ENCODE results near the gene FRMD1. TPM values are rescaled to one million over a fixed set of nuclear protein-coding genes. Genes with fewer than 3 reads are reported as not detected.

FRMD1 gene
- polyA plus RNA-seq, 1 experiment: not detected

DNA sequence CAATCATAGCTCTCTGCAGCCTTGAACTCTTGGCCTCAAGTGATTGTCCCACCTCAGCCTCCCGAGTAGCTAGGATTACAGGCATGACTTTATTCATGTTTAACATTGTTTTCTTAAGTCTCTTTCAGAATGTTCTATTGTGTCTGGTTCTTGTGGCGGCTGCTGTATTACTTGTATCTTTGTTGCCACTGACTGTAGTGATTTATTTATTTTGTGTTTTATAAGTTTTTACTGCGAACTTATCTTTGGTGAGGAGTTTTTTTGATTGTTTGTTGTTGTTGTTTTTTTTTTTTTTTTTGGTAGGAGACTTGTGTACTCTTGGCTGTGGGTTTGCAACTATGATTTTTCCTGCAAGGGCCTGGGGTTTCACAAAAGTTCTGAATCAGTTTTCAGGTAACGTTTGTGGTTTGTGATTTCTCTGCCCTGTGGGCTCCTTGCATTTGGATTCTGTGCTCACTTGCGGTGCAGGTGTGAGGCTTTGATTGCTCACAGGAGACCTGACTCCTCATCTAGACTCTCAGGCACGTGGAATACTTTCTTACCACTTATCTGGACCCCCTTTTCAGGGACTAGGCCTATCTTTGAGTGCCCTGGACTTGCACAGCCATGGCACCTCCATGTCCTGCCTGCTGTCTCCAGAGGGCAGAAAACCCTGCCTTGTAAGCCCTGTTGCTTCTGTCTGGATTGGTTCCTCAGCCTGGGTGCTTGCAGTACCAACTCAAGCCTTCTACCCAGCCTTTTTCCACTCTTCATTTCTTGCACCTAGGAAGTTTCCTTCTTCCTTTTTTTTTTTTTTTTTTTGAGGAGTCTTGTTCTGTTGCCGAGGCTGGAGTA, 56.3 kb downstream of the FRMD1 start:
- POLR2A ChIA-PET: no interaction called here
- CTCF ChIA-PET: no interaction called here
- peaks cover 15% of the 10 kb centered on the region for H3K9me3 ChIP-seq (ENCODE audit: control insufficient read depth, insufficient read depth, low read length)
- H3K4me3 ChIP-seq (ENCODE audit: low read depth, low read length): no peak overlapping the region
- TF ChIP-seq CTCF (IDR thresholded peaks at IDR 0.05; ENCODE audit: low read depth, low read length): no peak
- no peak for DNase-seq (ENCODE audit: low read depth, low spot score)
- no peak overlapping the region for H3K27ac ChIP-seq (ENCODE audit: low read depth, low read length)
- peaks cover 5% of the 10 kb centered on the region for H3K27me3 ChIP-seq (ENCODE audit: control insufficient read depth, insufficient read depth, low read length)

GRCh38 chr6:168021581-168021980, 57.4 kb downstream of the FRMD1 start:
- no peak for DNase-seq (ENCODE audit: low read depth, low spot score)
- Histone ChIP-seq H3K9me3 (ENCODE audit: control insufficient read depth, insufficient read depth, low read length) (peaks cover 16% of the 10 kb centered on the region), H3K4me3 (ENCODE audit: low read depth, low read length) (no peak overlapping the region), H3K27ac (ENCODE audit: low read depth, low read length) (peak overlapping the region; percentile 11), H3K27me3 (ENCODE audit: control insufficient read depth, insufficient read depth, low read length) (peaks cover 12% of the 10 kb centered on the region)
- CTCF ChIA-PET: no interaction called here
- POLR2A ChIA-PET: interaction anchor here (0.6 kb wide), 1 partner anchor 19 kb away, joined by 3 read pairs; no protein-coding TSS in a partner anchor
- TF ChIP-seq CTCF (IDR thresholded peaks at IDR 0.05; ENCODE audit: low read depth, low read length): no peak

- POLR2A ChIA-PET: no interaction called here
- Histone ChIP-seq H3K9me3 (ENCODE audit: control insufficient read depth, insufficient read depth, low read length) (peaks cover 24% of the 10 kb centered on the region), H3K27ac (ENCODE audit: low read depth, low read length) (no peak overlapping the region), H3K4me3 (ENCODE audit: low read depth, low read length) (no peak overlapping the region), H3K27me3 (ENCODE audit: control insufficient read depth, insufficient read depth, low read length) (peaks cover 19% of the 10 kb centered on the region)
- TF ChIP-seq CTCF (IDR thresholded peaks at IDR 0.05; ENCODE audit: low read depth, low read length): no peak
- DNase-seq (ENCODE audit: low read depth, low spot score): no peak
- CTCF ChIA-PET: interaction anchor here (1.4 kb wide), 1 partner anchor 12 kb away, joined by 7 read pairs; no protein-coding TSS in a partner anchor
Observed at GRCh38 chr6:168020242-168020641, 58.8 kb downstream of the FRMD1 start.

GRCh38 chr6:168018664-168019063, 60.3 kb downstream of the FRMD1 start:
- no peak overlapping the region for H3K27ac ChIP-seq (ENCODE audit: low read depth, low read length)
- no peak overlapping the region for H3K4me3 ChIP-seq (ENCODE audit: low read depth, low read length)
- DNase-seq (ENCODE audit: low read depth, low spot score): no peak
- H3K27me3 ChIP-seq (ENCODE audit: control insufficient read depth, insufficient read depth, low read length): peaks cover 21% of the 10 kb centered on the region
- CTCF ChIA-PET: no interaction called here
- TF ChIP-seq CTCF (IDR thresholded peaks at IDR 0.05; ENCODE audit: low read depth, low read length): no peak
- POLR2A ChIA-PET: no interaction called here
- H3K9me3 ChIP-seq (ENCODE audit: control insufficient read depth, insufficient read depth, low read length): peaks cover 24% of the 10 kb centered on the region

GRCh38 chr6:168017629-168018028, 61.4 kb downstream of the FRMD1 start:
- DNase-seq (ENCODE audit: low read depth, low spot score): no peak
- ChIA-PET POLR2A (no interaction called here), CTCF (no interaction called here)
- no peak for TF ChIP-seq CTCF (IDR thresholded peaks at IDR 0.05; ENCODE audit: low read depth, low read length)
- Histone ChIP-seq H3K4me3 (ENCODE audit: low read depth, low read length) (no peak overlapping the region), H3K27me3 (ENCODE audit: control insufficient read depth, insufficient read depth, low read length) (peaks cover 23% of the 10 kb centered on the region), H3K9me3 (ENCODE audit: control insufficient read depth, insufficient read depth, low read length) (peaks cover 33% of the 10 kb centered on the region), H3K27ac (ENCODE audit: low read depth, low read length) (no peak overlapping the region)

Data from AG04450 (cell line).